MM.1S (cell line): ENCODE data around the gene TRIM39.

Experiments
- EZH2phosphoT487 ChIP-seq: fragments of 300-600 bp; sonication (generic); IDR thresholded peaks from 2 replicates; pipeline ENCODE4 v1.6.1; 2018; ENCODE audit warnings: antibody characterized with exemption, low read length
- TF ChIP-seq, protein P1 (sequence below): fragments of 300-600 bp; sonication (generic); IDR thresholded peaks from 2 replicates; pipeline ENCODE4 v1.5.1; 2016; ENCODE audit warnings: antibody characterized with exemption, low read length, mixed read lengths

DNA sequence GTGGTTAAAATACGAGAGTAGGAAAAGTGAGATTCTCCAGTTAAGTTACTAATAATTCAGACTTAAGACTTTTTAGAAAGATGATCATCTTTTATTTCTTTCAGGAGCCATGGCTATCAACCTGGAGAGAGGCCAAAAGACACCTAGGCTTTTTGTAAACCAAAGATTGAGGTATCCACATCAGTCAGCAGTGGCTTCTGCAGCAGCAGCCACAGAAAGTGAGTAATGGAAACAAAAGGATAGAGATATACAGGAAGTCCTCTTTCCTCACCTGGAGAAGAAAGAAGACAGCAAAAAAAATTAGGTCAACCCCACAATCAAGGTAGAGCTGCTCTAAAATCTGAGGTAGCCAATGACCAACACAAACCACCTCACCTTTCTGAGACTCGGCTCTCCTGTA lies 22.7 kb upstream of the TRIM39 start:
- TF ChIP-seq, protein P1, sequence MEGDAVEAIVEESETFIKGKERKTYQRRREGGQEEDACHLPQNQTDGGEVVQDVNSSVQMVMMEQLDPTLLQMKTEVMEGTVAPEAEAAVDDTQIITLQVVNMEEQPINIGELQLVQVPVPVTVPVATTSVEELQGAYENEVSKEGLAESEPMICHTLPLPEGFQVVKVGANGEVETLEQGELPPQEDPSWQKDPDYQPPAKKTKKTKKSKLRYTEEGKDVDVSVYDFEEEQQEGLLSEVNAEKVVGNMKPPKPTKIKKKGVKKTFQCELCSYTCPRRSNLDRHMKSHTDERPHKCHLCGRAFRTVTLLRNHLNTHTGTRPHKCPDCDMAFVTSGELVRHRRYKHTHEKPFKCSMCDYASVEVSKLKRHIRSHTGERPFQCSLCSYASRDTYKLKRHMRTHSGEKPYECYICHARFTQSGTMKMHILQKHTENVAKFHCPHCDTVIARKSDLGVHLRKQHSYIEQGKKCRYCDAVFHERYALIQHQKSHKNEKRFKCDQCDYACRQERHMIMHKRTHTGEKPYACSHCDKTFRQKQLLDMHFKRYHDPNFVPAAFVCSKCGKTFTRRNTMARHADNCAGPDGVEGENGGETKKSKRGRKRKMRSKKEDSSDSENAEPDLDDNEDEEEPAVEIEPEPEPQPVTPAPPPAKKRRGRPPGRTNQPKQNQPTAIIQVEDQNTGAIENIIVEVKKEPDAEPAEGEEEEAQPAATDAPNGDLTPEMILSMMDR = no peak
- no peak for TF ChIP-seq EZH2phosphoT487
